Mesothelial cell of epicardium (in vitro differentiated cells): ENCODE results near the gene BOC. TPM values are rescaled to one million over a fixed set of nuclear protein-coding genes. Genes with fewer than 3 reads are reported as not detected.

Experiments
- DNase-seq, 2 experiments: peaks; one replicate each; pipeline ENCODE4 v3.0.0; 2021; ENCODE audit warnings: low spot score in 2 of 2; ENCODE audit not compliant: unreplicated experiment in 2 of 2
- H3K27ac Mint-ChIP-seq: 2 replicates; pipeline ENCODE4 v1.8.0; 2021; ENCODE audit warnings: mixed read lengths
- H3K27me3 Mint-ChIP-seq: 2 replicates; pipeline ENCODE4 v1.8.0; 2021; ENCODE audit warnings: low read depth, mixed read lengths
- H3K36me3 Mint-ChIP-seq: 2 replicates; pipeline ENCODE4 v1.8.0; 2021; ENCODE audit warnings: mixed read lengths
- H3K4me1 Mint-ChIP-seq: 2 replicates; pipeline ENCODE4 v1.8.0; 2021; ENCODE audit warnings: mixed read lengths
- H3K4me3 Mint-ChIP-seq: 2 replicates; pipeline ENCODE4 v1.8.0; 2021; ENCODE audit warnings: mild to moderate bottlenecking, moderate library complexity, mixed read lengths
- H3K9me3 Mint-ChIP-seq: 2 replicates; pipeline ENCODE4 v1.8.0; 2021; ENCODE audit warnings: mixed read lengths
- total RNA-seq: library from RNA; stranded (reverse); gene quantifications from 3 replicates; pipeline ENCODE4 v1.2.1, GENCODE V29; 2021
- TF ChIP-seq, protein P1 (sequence below): fragments of 200-600 bp; sonication (generic); IDR thresholded peaks from one replicate; pipeline ENCODE4 v1.5.0; 2021; ENCODE audit warnings: antibody characterized with exemption; ENCODE audit not compliant: unreplicated experiment

Gene BOC
- total RNA-seq, 1 donor from 2014 or later = 85.3 TPM

DNA sequence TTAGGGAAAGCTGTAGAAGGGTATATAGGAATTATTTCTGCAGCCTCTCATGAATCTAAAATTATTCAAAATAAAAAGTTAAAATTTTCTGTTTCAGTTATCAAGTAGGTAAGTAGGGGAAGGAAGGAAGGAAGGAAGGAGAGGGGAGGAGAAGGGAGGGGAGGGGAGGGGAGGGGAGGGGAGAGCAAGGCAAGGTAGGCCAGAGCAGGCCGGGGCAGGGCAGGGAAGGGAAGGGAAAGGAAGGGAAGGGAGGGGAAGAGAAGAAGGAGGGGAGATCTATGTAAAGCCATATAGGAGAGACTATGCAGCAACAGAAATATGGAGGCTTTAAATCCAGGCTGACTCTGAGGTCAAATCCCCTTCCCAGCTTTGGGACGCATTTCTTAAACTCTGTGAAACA lies 38.3 kb upstream of the BOC start:
- no peak for DNase-seq
- peaks cover 5% of the 10 kb centered on the region for H3K9me3 Mint-ChIP-seq
- H3K4me1 Mint-ChIP-seq = peaks cover 10% of the 10 kb centered on the region
- no peak overlapping the region for H3K4me3 Mint-ChIP-seq
- no peaks in the 10 kb centered on the region for H3K27me3 Mint-ChIP-seq
- no peak overlapping the region for H3K27ac Mint-ChIP-seq
- peaks cover 11% of the 10 kb centered on the region for H3K36me3 Mint-ChIP-seq
- TF ChIP-seq, protein P1, sequence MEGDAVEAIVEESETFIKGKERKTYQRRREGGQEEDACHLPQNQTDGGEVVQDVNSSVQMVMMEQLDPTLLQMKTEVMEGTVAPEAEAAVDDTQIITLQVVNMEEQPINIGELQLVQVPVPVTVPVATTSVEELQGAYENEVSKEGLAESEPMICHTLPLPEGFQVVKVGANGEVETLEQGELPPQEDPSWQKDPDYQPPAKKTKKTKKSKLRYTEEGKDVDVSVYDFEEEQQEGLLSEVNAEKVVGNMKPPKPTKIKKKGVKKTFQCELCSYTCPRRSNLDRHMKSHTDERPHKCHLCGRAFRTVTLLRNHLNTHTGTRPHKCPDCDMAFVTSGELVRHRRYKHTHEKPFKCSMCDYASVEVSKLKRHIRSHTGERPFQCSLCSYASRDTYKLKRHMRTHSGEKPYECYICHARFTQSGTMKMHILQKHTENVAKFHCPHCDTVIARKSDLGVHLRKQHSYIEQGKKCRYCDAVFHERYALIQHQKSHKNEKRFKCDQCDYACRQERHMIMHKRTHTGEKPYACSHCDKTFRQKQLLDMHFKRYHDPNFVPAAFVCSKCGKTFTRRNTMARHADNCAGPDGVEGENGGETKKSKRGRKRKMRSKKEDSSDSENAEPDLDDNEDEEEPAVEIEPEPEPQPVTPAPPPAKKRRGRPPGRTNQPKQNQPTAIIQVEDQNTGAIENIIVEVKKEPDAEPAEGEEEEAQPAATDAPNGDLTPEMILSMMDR = no peak

- H3K27me3 Mint-ChIP-seq = no peaks in the 10 kb centered on the region
- H3K36me3 Mint-ChIP-seq = peaks cover 11% of the 10 kb centered on the region
- H3K4me3 Mint-ChIP-seq = no peak overlapping the region
- peaks cover 5% of the 10 kb centered on the region for H3K9me3 Mint-ChIP-seq
- H3K27ac Mint-ChIP-seq = peak overlapping the region; percentile 48
- TF ChIP-seq, protein P1 = no peak
- peaks cover 10% of the 10 kb centered on the region for H3K4me1 Mint-ChIP-seq
- DNase-seq = no peak
Measured at GRCh38 chr3:113174304-113174703, 37.1 kb upstream of the BOC start.

DNA sequence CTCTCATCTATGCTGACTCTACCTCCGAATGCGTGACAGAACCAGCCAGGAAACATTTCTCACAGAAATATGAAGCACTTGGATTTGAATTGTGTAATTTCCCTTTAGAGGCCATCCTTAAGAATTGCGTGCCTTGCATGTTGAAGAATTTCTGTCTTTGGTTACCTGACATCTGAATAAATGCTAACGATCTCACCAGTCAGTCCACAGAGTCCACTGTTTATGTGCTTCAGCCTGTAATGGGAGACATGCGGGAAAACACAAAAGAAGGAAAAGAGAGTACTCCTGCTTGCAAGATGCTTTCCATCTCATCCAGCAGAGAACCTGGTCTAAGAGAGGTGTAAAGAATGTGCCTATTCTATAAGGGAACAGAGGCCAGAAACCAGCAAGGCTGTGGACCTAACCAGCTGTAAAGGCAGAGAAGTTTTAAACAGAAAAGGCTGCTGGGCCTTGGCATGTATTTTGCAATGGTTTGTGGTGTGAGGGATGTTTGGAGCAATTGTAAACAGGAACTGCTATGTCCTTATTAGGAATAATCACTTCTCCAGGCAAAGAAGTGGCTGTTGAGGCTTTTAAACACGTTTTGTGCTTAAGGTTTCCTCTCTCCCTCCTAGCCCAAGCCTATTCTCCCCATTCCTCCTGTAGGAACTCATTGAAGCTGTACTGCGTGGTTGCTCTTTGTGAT lies 36.4 kb upstream of the BOC start:
- H3K4me1 Mint-ChIP-seq = peaks cover 10% of the 10 kb centered on the region
- no peak for DNase-seq
- peaks cover 5% of the 10 kb centered on the region for H3K9me3 Mint-ChIP-seq
- peaks cover 11% of the 10 kb centered on the region for H3K36me3 Mint-ChIP-seq
- TF ChIP-seq, protein P1 = no peak
- H3K4me3 Mint-ChIP-seq = no peak overlapping the region
- peak overlapping the region; percentile 7 for H3K27ac Mint-ChIP-seq
- H3K27me3 Mint-ChIP-seq = no peaks in the 10 kb centered on the region

DNA sequence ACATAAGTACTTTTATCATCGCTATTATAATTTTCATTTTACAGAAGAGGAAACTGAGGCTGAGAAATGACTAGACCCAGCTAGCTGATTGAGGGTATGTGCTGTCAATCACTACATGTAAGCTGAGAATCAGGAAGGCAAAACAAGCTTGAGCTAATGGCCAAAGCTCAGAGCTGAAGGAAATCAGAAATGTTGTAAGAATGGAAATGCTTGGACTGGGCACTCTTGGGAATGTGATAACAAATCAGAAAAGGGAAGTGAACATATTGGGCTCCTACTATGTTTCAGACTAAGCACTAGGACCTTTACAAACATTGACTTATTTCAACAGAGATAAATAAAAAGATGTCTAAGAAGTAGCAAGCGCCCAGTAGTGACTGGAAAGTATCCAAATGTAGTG lies 33.8 kb upstream of the BOC start:
- DNase-seq = no peak
- Mint-ChIP-seq H3K4me3 (no peak overlapping the region), H3K9me3 (peaks cover under 1% of the 10 kb centered on the region), H3K27me3 (no peaks in the 10 kb centered on the region), H3K36me3 (peaks cover 2% of the 10 kb centered on the region), H3K27ac (no peak overlapping the region), H3K4me1 (peaks cover 6% of the 10 kb centered on the region)
- TF ChIP-seq, protein P1 = no peak

- Mint-ChIP-seq H3K27me3 (no peaks in the 10 kb centered on the region), H3K9me3 (no peaks in the 10 kb centered on the region), H3K36me3 (peaks cover 2% of the 10 kb centered on the region), H3K4me1 (peaks cover 16% of the 10 kb centered on the region), H3K4me3 (no peak overlapping the region), H3K27ac (no peak overlapping the region)
- DNase-seq = no peak
- TF ChIP-seq, protein P1 = no peak
Measured at GRCh38 chr3:113179235-113179824, 32.0 kb upstream of the BOC start.
